HEK293 (cell line): Measurements from ENCODE around the gene SLF2.

Experiments used
- CTCF ChIA-PET: fragments of 350-600 bp; formaldehyde crosslinking; extraction: SDS; loops from one replicate; lab custom pipeline; 2021; ENCODE audit warnings: antibody characterized with exemption; lab: Yijun Ruan, JAX
- POLR2A ChIA-PET: fragments of 300-600 bp; formaldehyde crosslinking; extraction: SDS; loops from one replicate; lab custom pipeline; 2020; ENCODE audit warnings: antibody characterized with exemption, inconsistent platforms; lab: Yijun Ruan, JAX
- H3K27ac ChIP-seq: fragments of 200-500 bp; sonication (Bioruptor generic); 2 replicates; pipeline ENCODE4 v1.5.1; 2014; ENCODE audit warnings: low read depth, low read length, control low read depth, inconsistent platforms; ENCODE audit errors: extremely low read depth
- H3K36me3 ChIP-seq, 2 experiments: fragments of 200-500 bp in 1 of 2; sonication (Bioruptor generic) in 1 of 2; 1 replicate in 1 of 2; 2 replicates in 1 of 2; pipeline ENCODE4 v1.5.1; 2014 to 2017; ENCODE audit warnings: inconsistent platforms in 2 of 2, low read length in 2 of 2; ENCODE audit not compliant: control insufficient read depth in 2 of 2, insufficient read depth in 1 of 2
- H3K4me1 ChIP-seq: fragments of 200-500 bp; sonication (Bioruptor generic); 2 replicates; pipeline ENCODE4 v1.5.1; 2014; ENCODE audit warnings: mild to moderate bottlenecking, low read length, inconsistent platforms; ENCODE audit not compliant: control insufficient read depth, insufficient read depth
- H3K4me3 ChIP-seq: 2 replicates; pipeline ENCODE4 v1.5.1; 2011; ENCODE audit warnings: low read depth, mild to moderate bottlenecking, control low read depth, low read length, moderate library complexity
- H3K9me3 ChIP-seq: fragments of 200-500 bp; sonication (Bioruptor generic); 2 replicates; pipeline ENCODE4 v1.5.1; 2014; ENCODE audit warnings: low read depth, low read length, inconsistent platforms; ENCODE audit not compliant: control insufficient read depth, insufficient read depth
- ZBTB7A ChIP-seq: fragments of 450-650 bp; formaldehyde crosslinking; IDR thresholded peaks from 2 replicates; pipeline ENCODE4 v1.5.1; 2016; ENCODE audit warnings: low read depth, missing biosample characterization, missing genetic modification characterization
- ZFP69B ChIP-seq: fragments of 450-650 bp; formaldehyde crosslinking; IDR thresholded peaks from 2 replicates; pipeline ENCODE4 v1.5.1; 2016; ENCODE audit warnings: missing biosample characterization, missing genetic modification characterization
- ZNF114 ChIP-seq: fragments of 450-650 bp; formaldehyde crosslinking; IDR thresholded peaks from 2 replicates; pipeline ENCODE4 v1.5.0; 2017; ENCODE audit warnings: missing biosample characterization, missing genetic modification characterization
- ZNF133 ChIP-seq: fragments of 450-650 bp; formaldehyde crosslinking; IDR thresholded peaks from 2 replicates; pipeline ENCODE4 v1.5.1; 2016; ENCODE audit warnings: missing biosample characterization, missing genetic modification characterization
- ZNF138 ChIP-seq: fragments of 450-650 bp; formaldehyde crosslinking; IDR thresholded peaks from 2 replicates; pipeline ENCODE4 v1.5.1; 2016; ENCODE audit warnings: missing biosample characterization, missing genetic modification characterization, borderline replicate concordance
- ZNF157 ChIP-seq: fragments of 450-650 bp; formaldehyde crosslinking; IDR thresholded peaks from 2 replicates; pipeline ENCODE4 v1.5.1; 2016; ENCODE audit warnings: missing biosample characterization, missing genetic modification characterization
- ZNF175 ChIP-seq: fragments of 450-650 bp; formaldehyde crosslinking; IDR thresholded peaks from 2 replicates; pipeline ENCODE4 v1.5.1; 2016; ENCODE audit warnings: missing biosample characterization, missing genetic modification characterization
- ZNF2 ChIP-seq: fragments of 450-650 bp; formaldehyde crosslinking; IDR thresholded peaks from 2 replicates; pipeline ENCODE4 v1.5.1; 2016; ENCODE audit warnings: missing biosample characterization, missing genetic modification characterization
- ZNF202 ChIP-seq: fragments of 450-650 bp; formaldehyde crosslinking; IDR thresholded peaks from 2 replicates; pipeline ENCODE4 v1.5.1; 2016; ENCODE audit warnings: missing biosample characterization, missing genetic modification characterization, borderline replicate concordance
- ZNF211 ChIP-seq: fragments of 450-650 bp; formaldehyde crosslinking; IDR thresholded peaks from 2 replicates; pipeline ENCODE4 v1.5.1; 2016; ENCODE audit warnings: low read depth, missing biosample characterization, missing genetic modification characterization
- ZNF239 ChIP-seq: fragments of 450-650 bp; formaldehyde crosslinking; IDR thresholded peaks from 2 replicates; pipeline ENCODE4 v1.5.1; 2016; ENCODE audit warnings: missing biosample characterization, missing genetic modification characterization
- ZNF302 ChIP-seq: fragments of 450-650 bp; formaldehyde crosslinking; IDR thresholded peaks from 2 replicates; pipeline ENCODE4 v1.5.1; 2016; ENCODE audit warnings: missing biosample characterization, missing genetic modification characterization, low read depth
- ZNF341 ChIP-seq: fragments of 450-650 bp; formaldehyde crosslinking; IDR thresholded peaks from 2 replicates; pipeline ENCODE4; 2016; ENCODE audit warnings: low read depth, missing biosample characterization, missing genetic modification characterization
- ZNF473 ChIP-seq: fragments of 450-650 bp; formaldehyde crosslinking; IDR thresholded peaks from 2 replicates; pipeline ENCODE4 v1.5.1; 2017; ENCODE audit warnings: missing biosample characterization, missing genetic modification characterization
- ZNF530 ChIP-seq: fragments of 450-650 bp; formaldehyde crosslinking; IDR thresholded peaks from 2 replicates; pipeline ENCODE4 v1.5.1; 2016; ENCODE audit warnings: low read depth, missing biosample characterization, missing genetic modification characterization
- ZNF549 ChIP-seq: fragments of 450-650 bp; IDR thresholded peaks from 2 replicates; pipeline ENCODE4 v1.5.1; 2018; ENCODE audit warnings: missing biosample characterization, missing genetic modification characterization, mild to moderate bottlenecking, inconsistent platforms, moderate library complexity
- ZNF561 ChIP-seq: fragments of 450-650 bp; IDR thresholded peaks from 2 replicates; pipeline ENCODE4 v1.5.1; 2018; ENCODE audit warnings: missing biosample characterization, missing genetic modification characterization, borderline replicate concordance
- TF ChIP-seq, protein P1 (sequence below): fragments of 450-650 bp; formaldehyde crosslinking; IDR thresholded peaks from 2 replicates; pipeline ENCODE4 v1.5.1; 2017; ENCODE audit warnings: missing biosample characterization, missing genetic modification characterization
- TF ChIP-seq, protein P2 (sequence below): fragments of 450-650 bp; formaldehyde crosslinking; IDR thresholded peaks from 2 replicates; pipeline ENCODE4 v1.5.1; 2016; ENCODE audit warnings: missing biosample characterization, missing genetic modification characterization
- TF ChIP-seq, protein P3 (sequence below): fragments of 450-650 bp; formaldehyde crosslinking; conservative IDR thresholded peaks from 2 replicates; pipeline ENCODE4 v1.5.1; 2016; ENCODE audit warnings: low read depth, missing biosample characterization, missing genetic modification characterization

SLF2 gene

DNA sequence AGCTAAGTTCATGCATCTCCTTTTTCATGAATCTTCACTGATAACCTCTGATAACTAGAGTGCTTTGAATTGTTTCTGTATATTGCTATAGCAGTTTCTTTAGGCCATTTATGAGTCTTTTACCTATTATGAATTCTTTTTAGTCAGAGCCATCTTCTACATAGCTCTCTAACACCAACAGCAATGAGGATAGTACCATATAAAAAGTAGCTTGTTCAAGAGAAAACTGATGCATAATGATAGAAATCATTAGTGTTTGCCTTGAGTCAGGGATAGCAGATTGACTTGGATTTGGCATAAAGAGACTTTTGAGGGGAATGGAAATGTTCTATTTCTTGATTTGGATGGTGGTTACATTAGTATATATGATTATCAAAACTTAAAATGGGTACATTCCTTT lies 30.7 kb downstream of the SLF2 start:
- Histone ChIP-seq H3K4me1 (no peaks in the 10 kb centered on the region), H3K27ac (no peak overlapping the region), H3K36me3 (peaks cover 84 to 91% of the 10 kb centered on the region in 2 experiments), H3K4me3 (no peak overlapping the region), H3K9me3 (no peaks in the 10 kb centered on the region)
- CTCF ChIA-PET, result interaction anchor here (0.6 to 1.2 kb wide), 5 partner anchors 16 to 298 kb away, joined by 3 read pairs; no protein-coding TSS in a partner anchor
- POLR2A ChIA-PET, result interaction anchor here (1.0 kb wide), 1 partner anchor 22 kb away, joined by 3 read pairs; no protein-coding TSS in a partner anchor
- no peak for TF ChIP-seq ZNF133 (tag by site-specific recombination)
- TF ChIP-seq ZNF473, result no peak
- no peak for TF ChIP-seq ZNF157
- TF ChIP-seq ZNF175, result no peak
- TF ChIP-seq ZBTB7A (tag by site-specific recombination), result no peak
- TF ChIP-seq ZNF302, result no peak
- TF ChIP-seq ZNF202 (tag by site-specific recombination), result no peak
- no peak for TF ChIP-seq ZNF138 (tag by site-specific recombination)
- no peak for TF ChIP-seq ZNF561
- TF ChIP-seq ZNF211 (tag by site-specific recombination), result no peak
- TF ChIP-seq ZNF2 (tag by site-specific recombination), result no peak
- TF ChIP-seq, protein P1, sequence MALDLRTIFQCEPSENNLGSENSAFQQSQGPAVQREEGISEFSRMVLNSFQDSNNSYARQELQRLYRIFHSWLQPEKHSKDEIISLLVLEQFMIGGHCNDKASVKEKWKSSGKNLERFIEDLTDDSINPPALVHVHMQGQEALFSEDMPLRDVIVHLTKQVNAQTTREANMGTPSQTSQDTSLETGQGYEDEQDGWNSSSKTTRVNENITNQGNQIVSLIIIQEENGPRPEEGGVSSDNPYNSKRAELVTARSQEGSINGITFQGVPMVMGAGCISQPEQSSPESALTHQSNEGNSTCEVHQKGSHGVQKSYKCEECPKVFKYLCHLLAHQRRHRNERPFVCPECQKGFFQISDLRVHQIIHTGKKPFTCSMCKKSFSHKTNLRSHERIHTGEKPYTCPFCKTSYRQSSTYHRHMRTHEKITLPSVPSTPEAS, result no peak
- no peak for TF ChIP-seq ZNF114 (tag by site-specific recombination)
- no peak for TF ChIP-seq ZNF549 (tag by site-specific recombination)
- TF ChIP-seq, protein P2, sequence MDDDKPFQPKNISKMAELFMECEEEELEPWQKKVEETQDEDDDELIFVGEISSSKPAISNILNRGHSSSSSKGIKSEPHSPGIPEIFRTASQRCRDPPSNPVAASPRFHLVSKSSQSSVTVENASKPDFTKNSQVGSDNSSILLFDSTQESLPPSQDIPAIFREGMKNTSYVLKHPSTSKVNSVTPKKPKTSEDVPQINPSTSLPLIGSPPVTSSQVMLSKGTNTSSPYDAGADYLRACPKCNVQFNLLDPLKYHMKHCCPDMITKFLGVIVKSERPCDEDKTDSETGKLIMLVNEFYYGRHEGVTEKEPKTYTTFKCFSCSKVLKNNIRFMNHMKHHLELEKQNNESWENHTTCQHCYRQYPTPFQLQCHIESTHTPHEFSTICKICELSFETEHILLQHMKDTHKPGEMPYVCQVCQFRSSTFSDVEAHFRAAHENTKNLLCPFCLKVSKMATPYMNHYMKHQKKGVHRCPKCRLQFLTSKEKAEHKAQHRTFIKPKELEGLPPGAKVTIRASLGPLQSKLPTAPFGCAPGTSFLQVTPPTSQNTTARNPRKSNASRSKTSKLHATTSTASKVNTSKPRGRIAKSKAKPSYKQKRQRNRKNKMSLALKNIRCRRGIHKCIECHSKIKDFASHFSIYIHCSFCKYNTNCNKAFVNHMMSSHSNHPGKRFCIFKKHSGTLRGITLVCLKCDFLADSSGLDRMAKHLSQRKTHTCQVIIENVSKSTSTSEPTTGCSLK (tag by site-specific recombination), result no peak
- no peak for TF ChIP-seq ZNF239
- TF ChIP-seq, protein P3, sequence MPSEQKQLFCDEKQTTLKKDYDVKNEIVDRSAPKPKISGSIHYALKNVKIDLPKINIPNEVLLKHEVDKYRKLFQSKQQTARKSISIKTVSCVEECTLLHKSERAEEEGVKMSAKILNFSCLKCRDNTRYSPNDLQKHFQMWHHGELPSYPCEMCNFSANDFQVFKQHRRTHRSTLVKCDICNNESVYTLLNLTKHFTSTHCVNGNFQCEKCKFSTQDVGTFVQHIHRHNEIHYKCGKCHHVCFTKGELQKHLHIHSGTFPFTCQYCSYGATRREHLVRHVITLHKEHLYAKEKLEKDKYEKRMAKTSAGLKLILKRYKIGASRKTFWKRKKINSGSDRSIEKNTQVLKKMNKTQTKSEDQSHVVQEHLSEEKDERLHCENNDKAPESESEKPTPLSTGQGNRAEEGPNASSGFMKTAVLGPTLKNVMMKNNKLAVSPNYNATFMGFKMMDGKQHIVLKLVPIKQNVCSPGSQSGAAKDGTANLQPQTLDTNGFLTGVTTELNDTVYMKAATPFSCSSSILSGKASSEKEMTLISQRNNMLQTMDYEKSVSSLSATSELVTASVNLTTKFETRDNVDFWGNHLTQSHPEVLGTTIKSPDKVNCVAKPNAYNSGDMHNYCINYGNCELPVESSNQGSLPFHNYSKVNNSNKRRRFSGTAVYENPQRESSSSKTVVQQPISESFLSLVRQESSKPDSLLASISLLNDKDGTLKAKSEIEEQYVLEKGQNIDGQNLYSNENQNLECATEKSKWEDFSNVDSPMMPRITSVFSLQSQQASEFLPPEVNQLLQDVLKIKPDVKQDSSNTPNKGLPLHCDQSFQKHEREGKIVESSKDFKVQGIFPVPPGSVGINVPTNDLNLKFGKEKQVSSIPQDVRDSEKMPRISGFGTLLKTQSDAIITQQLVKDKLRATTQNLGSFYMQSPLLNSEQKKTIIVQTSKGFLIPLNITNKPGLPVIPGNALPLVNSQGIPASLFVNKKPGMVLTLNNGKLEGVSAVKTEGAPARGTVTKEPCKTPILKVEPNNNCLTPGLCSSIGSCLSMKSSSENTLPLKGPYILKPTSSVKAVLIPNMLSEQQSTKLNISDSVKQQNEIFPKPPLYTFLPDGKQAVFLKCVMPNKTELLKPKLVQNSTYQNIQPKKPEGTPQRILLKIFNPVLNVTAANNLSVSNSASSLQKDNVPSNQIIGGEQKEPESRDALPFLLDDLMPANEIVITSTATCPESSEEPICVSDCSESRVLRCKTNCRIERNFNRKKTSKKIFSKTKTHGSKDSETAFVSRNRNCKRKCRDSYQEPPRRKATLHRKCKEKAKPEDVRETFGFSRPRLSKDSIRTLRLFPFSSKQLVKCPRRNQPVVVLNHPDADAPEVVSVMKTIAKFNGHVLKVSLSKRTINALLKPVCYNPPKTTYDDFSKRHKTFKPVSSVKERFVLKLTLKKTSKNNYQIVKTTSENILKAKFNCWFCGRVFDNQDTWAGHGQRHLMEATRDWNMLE (tag by site-specific recombination), result no peak
- no peak for TF ChIP-seq ZNF341 (tag by site-specific recombination)
- no peak for TF ChIP-seq ZNF530 (tag by site-specific recombination)
- no peak for TF ChIP-seq ZFP69B (tag by site-specific recombination)
- TF ChIP-seq, all 188 proteins: peak for 0
